ENCODE measurements around the gene CCHCR1.

The CCHCR1 gene

GRCh38 chr6:31158863-31159855, 1.6 kb upstream of the CCHCR1 start:
- DNase-seq = peak; percentile 35 to 40

- DNase-seq = peak; percentile 99
Measured at GRCh38 chr6:31158140-31158862, 699 bp upstream of the CCHCR1 start, which contains the start of gene TCF19. TCF19 (plus strand) TSS chr6:31158589; CDS start chr6:31159470, 881 bp downstream.

GRCh38 chr6:31156641-31157040, 961 bp downstream of the CCHCR1 start:
- DNase-seq = no peak

- no peak for DNase-seq
Measured at GRCh38 chr6:31154436-31154835, 3.2 kb downstream of the CCHCR1 start.

- no peak for DNase-seq
Measured at GRCh38 chr6:31152781-31153180, 4.8 kb downstream of the CCHCR1 start.

- DNase-seq = no peak
Measured at GRCh38 chr6:31149827-31150447, 7.7 kb downstream of the CCHCR1 start.

GRCh38 chr6:31145386-31145785, 12.2 kb downstream of the CCHCR1 start:
- no peak for DNase-seq

- DNase-seq = no peak
Measured at GRCh38 chr6:31144970-31145340, 12.6 kb downstream of the CCHCR1 start.

GRCh38 chr6:31144296-31144969, 13.2 kb downstream of the CCHCR1 start:
- no peak for DNase-seq

GRCh38 chr6:31143148-31143547, 14.5 kb downstream of the CCHCR1 start:
- no peak for DNase-seq

GRCh38 chr6:31142361-31142761, 15.2 kb downstream of the CCHCR1 start:
- DNase-seq = no peak

GRCh38 chr6:31140643-31141042, 17.0 kb downstream of the CCHCR1 start:
- no peak for DNase-seq

- no peak for DNase-seq
Measured at GRCh38 chr6:31139599-31139998, 18.0 kb downstream of the CCHCR1 start.

GRCh38 chr6:31138982-31139381, 18.6 kb downstream of the CCHCR1 start, which contains the start of gene PSORS1C2:
PSORS1C2 (minus strand) TSS chr6:31139066; CDS start chr6:31139026, 40 bp downstream.
- no peak for DNase-seq

GRCh38 chr6:31135710-31136109, 21.9 kb downstream of the CCHCR1 start:
- DNase-seq = no peak

- DNase-seq = no peak
Measured at GRCh38 chr6:31132806-31133205, 24.8 kb downstream of the CCHCR1 start.

GRCh38 chr6:31131595-31131994, 26.0 kb downstream of the CCHCR1 start:
- no peak for DNase-seq

GRCh38 chr6:31130751-31131150, 26.9 kb downstream of the CCHCR1 start:
- DNase-seq = no peak

- no peak for DNase-seq
Measured at GRCh38 chr6:31129130-31129529, 28.5 kb downstream of the CCHCR1 start.

GRCh38 chr6:31128093-31128676, 29.4 kb downstream of the CCHCR1 start:
- peak; percentile 80 to 86 for DNase-seq

GRCh38 chr6:31126396-31127175, 31.0 kb downstream of the CCHCR1 start:
- DNase-seq = no peak
